GM18909 (cell line): ENCODE data around the gene ATG16L1.

Source experiments
- ATAC-seq: cut with Tn5 transposase; IDR thresholded peaks from one replicate; pipeline ENCODE4 v1.9.1; 2021; ENCODE audit warnings: mild to moderate bottlenecking; ENCODE audit not compliant: unreplicated experiment, poor library complexity

Gene ATG16L1

DNA sequence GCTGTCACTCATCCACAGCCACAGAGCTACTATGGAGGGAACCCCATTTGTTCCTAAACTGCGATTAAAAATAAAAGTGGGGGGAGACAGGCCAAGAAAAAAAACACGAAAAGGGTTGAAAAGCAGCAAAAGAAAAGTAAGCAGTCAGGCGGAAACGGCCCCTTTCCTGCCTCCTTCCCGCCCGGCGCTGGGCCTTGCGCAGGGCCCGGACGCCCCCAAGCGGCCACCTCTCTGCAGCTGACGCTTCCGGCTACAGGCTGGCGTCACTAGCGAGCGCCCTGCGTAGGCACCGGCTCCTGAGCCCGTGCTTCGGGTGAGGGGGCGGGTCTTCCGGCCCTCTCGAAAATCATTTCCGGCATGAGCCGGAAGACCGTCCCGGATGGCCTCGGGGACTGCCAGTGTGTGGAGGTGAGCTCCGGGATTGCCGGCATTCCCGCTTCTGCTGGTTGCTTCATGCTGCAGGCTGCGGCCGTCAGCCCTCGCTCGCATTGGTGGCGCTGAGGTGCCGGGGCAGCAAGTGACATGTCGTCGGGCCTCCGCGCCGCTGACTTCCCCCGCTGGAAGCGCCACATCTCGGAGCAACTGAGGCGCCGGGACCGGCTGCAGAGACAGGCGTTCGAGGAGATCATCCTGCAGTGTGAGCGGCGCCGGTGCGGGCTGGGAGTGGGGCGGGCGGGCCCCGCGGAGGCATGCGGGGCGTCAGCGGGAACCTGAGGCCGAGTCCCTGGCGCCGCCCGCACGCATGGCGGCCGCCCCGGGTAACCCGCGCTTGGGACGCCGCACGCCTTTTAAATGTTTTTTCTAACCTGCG is at the start of gene ATG16L1:
Gene ATG16L1, plus strand, starts transcription at position 368 of the 811 bp plus-strand sequence. Its CDS starts 155 bp downstream, at position 523.
- ATAC-seq, result peak; percentile 95

GRCh38 chr2:233202531-233202944 is 48.9 kb upstream of the ATG16L1 start:
- ATAC-seq, result no peak

GRCh38 chr2:233203060-233203459 is 48.4 kb upstream of the ATG16L1 start:
- no peak for ATAC-seq

GRCh38 chr2:233204286-233204936 is 47.1 kb upstream of the ATG16L1 start:
- ATAC-seq, result no peak

DNA sequence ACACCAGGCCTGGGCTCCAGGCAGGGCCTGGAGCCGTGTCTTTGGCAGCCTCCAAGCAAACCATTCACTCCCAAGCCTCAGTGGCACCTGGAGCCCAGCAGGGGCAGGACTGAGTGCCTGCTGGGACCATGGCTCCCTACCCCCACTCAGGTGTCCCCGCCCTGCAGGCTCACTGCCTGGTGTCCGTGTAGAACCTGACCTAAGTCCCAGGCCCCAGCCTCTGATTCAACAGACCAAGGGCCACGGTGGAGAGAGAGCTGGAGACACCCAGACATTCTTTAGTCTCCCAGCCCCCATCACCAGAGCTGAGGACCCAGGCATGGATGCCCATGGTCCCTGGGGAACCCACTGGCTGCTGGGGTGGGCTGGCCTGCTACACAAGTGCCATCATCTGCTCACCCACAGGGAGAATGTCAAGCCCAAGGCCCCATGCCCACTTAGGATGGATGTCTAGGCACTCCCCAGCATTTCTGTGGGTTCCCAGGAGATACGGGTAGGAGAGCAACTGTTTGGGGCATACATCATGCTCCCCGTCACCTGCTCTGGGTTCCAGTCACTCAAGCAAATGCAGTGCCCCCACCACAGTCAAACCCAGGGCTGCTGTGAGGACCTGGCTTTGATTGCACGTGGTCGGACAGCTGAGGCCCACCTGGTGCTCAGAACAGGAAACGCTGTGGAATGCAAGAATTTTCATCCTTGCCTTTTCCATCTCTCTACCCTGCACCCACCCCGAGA is 42.9 kb upstream of the ATG16L1 start:
- ATAC-seq, result no peak

DNA sequence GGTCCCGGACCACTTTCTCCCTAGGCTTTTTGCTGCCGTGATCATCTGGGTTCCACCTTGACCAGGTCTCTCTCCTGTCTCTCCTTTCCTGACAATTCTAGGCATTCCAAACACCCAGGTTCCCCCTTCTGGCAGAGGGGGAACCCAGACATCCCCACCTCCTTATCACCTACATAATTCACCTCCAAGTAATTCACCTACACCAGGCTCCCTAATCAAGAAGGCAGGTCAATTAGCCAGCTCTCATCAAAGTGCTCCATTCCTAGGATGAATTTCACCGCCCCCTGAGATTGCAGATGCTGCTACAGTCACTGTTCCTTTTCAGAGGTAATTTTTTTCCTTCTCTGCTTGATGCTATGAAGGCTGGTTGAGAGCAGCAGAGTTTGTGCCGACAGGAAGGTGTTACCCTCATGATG is 42.3 kb upstream of the ATG16L1 start:
- ATAC-seq, result no peak

DNA sequence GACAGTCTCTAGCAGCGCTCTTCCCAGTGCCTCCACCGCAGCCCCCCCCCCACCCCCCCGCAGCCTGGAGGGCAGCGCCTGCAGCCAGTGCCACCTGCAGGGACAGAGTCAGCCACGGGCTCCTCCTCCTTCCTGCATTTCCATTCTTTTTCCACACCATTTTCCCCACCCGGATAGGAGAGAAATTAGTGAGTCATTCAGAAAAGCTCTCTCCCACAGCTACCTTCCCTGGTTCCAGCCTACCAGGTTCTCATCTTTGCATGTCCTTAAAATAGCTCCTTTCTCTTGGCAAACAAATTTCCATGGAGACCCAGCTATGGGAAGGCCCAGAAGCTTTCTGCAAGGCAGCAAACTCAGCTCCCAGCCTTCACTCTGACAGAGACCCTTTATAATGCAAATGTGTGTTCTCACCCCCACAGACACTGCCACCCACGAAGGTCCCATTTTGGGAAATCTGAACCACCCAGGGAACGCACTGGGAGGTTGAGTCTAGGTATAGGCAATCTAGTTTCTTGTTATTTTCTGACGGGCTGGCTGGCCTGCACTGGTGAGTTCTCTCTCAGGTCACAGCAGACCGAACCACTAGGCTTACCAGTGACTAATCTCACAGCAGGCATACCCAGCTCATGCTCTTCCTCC is 41.8 kb upstream of the ATG16L1 start:
- no peak for ATAC-seq

- ATAC-seq, result no peak
These were observed 41.2 kb upstream of the ATG16L1 start for GRCh38 chr2:233210281-233210680.

DNA sequence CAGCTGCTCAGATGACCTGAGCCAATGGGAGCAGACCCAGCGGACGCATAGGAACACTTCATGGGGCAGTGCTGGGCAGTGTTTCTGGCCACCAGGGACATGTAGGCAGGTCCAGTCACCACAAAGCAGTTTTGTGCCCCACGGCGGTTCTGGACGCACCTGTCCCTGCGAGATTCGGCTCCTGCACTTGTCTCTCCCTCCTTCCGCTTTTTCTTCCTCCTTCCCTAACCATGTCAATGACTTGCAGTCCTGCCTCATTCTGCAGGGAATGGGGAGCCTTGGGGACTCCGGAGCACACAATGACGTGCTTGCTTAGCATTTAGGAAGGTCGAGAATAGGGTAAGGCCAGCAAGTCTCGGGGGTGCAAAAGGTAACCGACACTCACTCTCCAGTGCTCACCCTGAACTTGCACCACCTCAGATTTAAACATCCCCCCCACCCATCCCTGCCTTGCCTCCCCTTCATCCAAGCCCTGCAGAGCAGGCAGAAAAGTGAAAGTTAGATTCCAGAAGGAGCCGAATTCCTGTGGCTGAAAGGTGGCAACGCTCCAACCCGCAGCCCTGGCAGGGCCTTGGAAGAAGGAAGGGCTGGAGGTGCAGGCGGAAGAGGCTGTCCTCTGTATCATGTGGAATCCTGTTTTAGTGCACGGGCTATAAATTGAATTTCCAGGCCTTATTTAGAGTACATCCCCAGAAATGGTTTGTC is 40.5 kb upstream of the ATG16L1 start:
- ATAC-seq, result no peak

DNA sequence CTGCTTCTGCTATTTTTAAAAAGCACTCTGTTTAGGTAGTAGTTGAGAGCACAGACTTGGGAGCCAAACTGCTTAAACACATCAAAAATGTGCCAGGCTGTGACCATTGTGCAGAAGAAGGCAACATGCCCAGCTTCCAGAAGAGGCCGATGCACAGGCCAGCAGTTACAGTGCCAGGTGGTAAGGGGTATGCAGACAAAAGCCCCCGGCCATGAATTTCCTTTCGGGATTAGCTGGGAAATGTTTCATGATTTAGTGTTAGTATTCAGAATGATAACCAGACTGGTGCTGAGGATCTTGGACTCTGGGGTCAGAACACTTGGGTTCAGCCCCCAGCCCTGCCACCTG is 40.0 kb upstream of the ATG16L1 start:
- no peak for ATAC-seq

DNA sequence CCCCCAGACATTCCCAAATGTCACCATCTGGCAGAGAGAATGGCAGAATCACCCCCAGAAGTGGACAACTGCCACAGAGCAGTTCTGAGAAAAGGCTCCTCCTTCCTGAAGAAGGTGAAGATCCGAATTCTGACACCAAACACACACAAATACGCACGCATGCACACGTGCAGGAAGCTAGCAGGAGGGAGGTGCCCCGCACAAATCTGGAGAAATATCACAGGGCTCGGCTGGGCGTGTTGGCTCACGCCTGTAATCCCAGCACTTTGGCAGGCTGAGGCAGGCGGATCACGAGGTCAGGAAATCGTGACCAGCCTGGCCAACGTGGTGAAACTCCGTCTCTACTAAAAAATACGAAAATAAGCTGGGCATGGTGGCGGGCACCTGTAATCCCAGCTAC is 38.5 kb upstream of the ATG16L1 start:
- ATAC-seq, result no peak

- no peak for ATAC-seq
These were observed 37.5 kb upstream of the ATG16L1 start for GRCh38 chr2:233213975-233214374.

DNA sequence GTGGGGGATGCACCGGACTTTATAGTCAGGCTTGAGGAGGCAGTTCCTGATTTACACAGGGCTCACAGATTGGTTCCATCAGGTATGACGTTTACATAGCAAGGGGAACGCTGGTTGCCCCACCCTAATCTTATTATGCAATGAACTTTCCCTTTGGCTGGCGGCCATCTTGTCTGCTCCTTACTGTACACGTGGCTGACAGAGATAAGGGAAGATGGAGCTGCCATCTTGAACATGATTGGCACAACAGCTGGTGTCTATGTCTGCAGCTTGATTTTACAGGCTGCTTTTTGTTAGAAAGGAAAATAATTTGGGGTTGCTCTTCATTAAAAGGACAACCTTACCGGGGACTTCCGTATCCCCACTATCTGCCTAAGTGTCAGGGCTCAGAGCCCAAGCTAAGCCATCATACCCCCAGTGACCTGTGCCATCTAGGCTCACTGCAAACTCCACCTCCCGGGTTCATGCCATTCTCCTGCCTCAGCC is 33.5 kb upstream of the ATG16L1 start:
- ATAC-seq, result no peak

GRCh38 chr2:233218836-233219235 is 32.6 kb upstream of the ATG16L1 start:
- no peak for ATAC-seq

DNA sequence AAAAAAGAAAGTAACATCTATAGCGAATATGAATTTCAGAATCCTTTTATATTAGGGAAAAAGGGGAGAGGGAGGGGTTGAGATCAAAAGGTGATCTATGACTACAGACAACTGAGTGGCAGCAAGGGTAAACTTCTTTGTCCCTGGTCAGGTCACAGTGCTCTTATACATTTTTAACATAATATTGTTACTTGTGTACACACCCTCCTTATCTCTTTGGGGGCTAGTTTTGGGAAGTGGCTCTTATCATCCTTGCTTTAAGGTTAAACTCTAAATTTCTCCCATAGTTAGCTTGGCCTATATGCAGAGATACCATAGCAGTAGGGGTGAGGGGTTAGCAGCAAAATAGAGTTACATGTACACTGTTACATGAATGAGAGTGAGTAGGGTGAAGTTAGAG is 31.6 kb upstream of the ATG16L1 start:
- no peak for ATAC-seq

DNA sequence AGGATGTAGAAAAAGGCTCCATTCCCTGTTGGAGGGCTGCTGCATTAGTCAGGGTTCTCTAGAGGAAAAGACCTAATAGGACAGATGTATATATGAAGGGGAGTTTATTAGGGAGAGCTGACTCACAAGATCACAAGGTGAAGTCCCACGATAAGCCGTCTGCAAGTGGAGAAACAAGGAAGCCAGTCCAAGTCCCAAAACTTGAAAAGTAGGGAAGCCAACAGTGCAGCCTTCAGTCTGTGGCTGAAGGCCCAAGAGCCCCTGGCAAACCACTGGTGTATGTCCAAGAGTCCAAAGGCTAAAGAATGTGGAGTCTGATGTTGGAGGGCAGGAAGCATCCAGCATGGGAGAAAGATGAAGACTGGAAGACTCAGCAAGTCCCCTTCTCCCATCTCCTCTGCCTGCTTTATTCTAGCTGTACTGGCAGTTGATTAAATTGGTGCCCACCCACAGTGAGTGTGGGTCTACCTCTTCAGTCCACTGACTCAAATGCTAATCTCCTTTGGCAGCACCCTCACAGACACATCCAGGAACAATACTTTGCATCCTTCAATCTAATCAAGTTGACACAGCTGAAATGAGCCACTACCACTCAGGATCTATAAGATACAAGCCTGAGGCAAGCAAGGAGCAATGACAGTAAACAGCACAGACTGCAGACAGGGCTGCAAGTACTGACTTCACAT is 30.0 kb upstream of the ATG16L1 start:
- ATAC-seq, result no peak

DNA sequence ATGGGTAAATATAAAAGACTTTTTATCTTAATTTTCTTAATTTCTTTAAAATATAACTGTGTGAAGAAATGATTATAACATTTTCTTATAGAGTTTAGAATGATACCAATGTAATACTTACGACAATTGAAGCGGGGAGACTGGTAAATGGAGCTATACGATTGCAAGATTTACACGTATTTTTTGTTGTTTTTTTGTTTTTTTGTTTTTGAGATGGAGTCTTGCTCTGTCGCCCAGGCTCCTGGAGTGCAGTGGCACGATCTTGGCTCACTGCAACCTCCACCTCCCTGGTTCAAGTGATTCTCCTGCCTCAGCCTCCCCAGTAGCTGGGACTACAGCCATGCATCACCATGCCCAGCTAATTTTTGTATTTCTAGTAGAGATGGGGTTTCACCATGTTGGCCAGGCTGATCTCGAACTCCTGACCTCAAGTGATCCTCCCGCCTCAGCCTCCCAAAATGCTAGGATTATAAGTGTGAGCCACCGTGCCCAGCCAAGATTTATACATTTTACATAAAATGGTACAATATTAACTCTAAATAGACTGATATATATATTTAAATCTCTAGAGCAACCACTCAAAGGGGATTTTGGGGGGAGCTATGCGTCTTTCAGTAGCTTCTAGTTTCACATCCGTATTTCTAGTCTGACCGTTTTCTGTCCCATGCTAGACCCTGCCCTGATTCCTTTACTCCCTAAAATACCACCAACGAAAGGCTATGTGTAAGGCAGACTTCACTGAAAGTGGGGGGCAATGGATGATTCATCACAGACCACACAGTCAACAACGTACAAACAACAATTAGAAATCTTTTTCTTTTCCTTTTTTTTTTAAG is 28.2 kb upstream of the ATG16L1 start:
- peak; percentile 76 for ATAC-seq

DNA sequence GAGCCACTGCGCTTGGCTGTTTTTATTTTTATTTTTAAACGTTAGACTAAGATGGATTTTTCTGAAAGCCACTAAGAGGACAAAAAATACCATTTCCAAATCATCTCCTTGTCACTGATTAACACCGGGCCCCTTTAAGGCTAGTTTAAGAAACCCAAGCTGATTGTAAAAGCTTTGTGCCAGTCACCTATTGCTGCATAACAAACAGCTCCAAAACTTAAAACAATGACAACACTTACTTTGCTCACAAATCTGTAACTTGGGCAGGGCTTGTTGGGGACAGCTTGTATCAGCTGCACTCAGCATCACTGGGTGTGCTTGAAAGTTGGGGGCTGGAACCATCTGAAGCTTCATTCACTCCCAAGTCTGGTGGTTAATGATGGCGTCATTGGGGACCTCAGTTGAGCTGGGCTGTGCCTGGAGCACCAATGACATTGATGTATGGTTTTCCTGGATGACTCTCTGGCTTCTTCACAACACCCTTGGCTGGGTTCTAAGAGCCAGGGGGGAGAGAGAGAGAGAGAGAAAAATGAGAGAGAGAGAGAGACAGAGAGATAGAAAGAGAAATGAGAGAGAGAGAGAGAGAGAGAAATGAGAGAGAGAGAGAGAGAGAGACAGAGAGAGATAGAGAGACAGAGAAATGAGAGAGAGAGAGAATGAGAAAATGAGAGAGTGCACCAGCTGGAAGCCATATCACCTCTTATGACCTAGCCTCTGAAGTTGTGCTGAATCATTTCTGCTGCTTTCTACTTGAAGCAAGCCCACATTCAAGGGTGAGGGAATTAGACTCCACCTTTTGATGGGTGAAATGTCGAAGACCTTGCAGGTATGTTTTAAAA is 26.0 kb upstream of the ATG16L1 start:
- no peak for ATAC-seq
